Prostate gland (tissue), 2 donors: Measurements from ENCODE around the gene SIX5. TPM values are rescaled to one million over a fixed set of nuclear protein-coding genes. Genes with fewer than 3 reads are reported as not detected.

Experiments used
- DNase-seq: peaks from one replicate; pipeline ENCODE4 v3.0.0-alpha.2; 2019; ENCODE audit warnings: low spot score
- H3K27ac ChIP-seq, 2 donors: fragments of 200-600 bp; sonication (generic); 2 replicates each; pipeline ENCODE4 v1.5.1; 2017 to 2019
- H3K27me3 ChIP-seq: fragments of 200-600 bp; sonication (generic); replicated peaks from 2 replicates; pipeline ENCODE4 v1.5.1; 2019; ENCODE audit not compliant: insufficient read depth
- H3K36me3 ChIP-seq, 2 donors: fragments of 200-600 bp; sonication (generic); 1 replicate in 1 of 2; 2 replicates in 1 of 2; pipeline versions ENCODE4 v1.5.1 to v1.8.1; 2017 to 2019
- H3K4me1 ChIP-seq: fragments of 200-600 bp; sonication (generic); replicated peaks from 2 replicates; pipeline ENCODE4 v1.5.1; 2019
- H3K4me3 ChIP-seq, 2 donors: fragments of 200-600 bp; sonication (generic); 2 replicates each; pipeline ENCODE4 v1.5.1; 2017 to 2019
- H3K9me3 ChIP-seq: fragments of 200-600 bp; sonication (generic); 2 replicates; pipeline ENCODE4 v1.5.1; 2017
- POLR2A ChIP-seq: fragments of 450-650 bp; IDR thresholded peaks from one replicate; pipeline ENCODE4 v1.6.1; 2016; ENCODE audit warnings: antibody characterized with exemption, mild to moderate bottlenecking
- POLR2AphosphoS5 ChIP-seq: sonication (generic); formaldehyde crosslinking; IDR thresholded peaks from one replicate; pipeline ENCODE4 v1.6.1; 2017; ENCODE audit warnings: antibody characterized with exemption
- WGBS: methylation state at CpG from one replicate; pipeline ENCODE4 v1.1.5; 2018; 5-methylcytosine and 5-hydroxymethylcytosine counted together
- intact Hi-C: fragments of 100-400 bp; cut with DNase I; formaldehyde crosslinking; loops from one replicate; pipeline ENCODE4 v1.14.2; 2022
- total RNA-seq, 2 donors: library from RNA; depleted of rRNA; stranded (reverse); fragments of >200 nt; gene quantifications; one replicate each; pipeline ENCODE4 v1.1.0, GENCODE V29; 2016
- TF ChIP-seq, protein P1 (sequence below), 4 experiments: fragments of 200-600 bp in 2 of 4; fragments of 450-650 bp in 2 of 4; sonication (generic) in 2 of 4; IDR thresholded peaks; 1 replicate in 3 of 4; 2 replicates in 1 of 4; pipeline ENCODE4 v1.5.1; 2016 to 2019; ENCODE audit warnings: antibody characterized with exemption in 4 of 4, mild to moderate bottlenecking in 2 of 4, moderate library complexity in 2 of 4

The SIX5 gene
- total RNA-seq, 2 donors from 2014 or later, result 33.7 to 37.5 TPM

- no peaks in the 10 kb centered on the region for H3K36me3 ChIP-seq
- intact Hi-C loops, result no loop called here
- peak; percentile 98 for DNase-seq
- H3K4me3 ChIP-seq, result peak overlapping the region; percentile 79 to 83
- peak overlapping the region; percentile 97 to 99 for H3K27ac ChIP-seq
- H3K27me3 ChIP-seq, result no peaks in the 10 kb centered on the region
- TF ChIP-seq, protein P1, sequence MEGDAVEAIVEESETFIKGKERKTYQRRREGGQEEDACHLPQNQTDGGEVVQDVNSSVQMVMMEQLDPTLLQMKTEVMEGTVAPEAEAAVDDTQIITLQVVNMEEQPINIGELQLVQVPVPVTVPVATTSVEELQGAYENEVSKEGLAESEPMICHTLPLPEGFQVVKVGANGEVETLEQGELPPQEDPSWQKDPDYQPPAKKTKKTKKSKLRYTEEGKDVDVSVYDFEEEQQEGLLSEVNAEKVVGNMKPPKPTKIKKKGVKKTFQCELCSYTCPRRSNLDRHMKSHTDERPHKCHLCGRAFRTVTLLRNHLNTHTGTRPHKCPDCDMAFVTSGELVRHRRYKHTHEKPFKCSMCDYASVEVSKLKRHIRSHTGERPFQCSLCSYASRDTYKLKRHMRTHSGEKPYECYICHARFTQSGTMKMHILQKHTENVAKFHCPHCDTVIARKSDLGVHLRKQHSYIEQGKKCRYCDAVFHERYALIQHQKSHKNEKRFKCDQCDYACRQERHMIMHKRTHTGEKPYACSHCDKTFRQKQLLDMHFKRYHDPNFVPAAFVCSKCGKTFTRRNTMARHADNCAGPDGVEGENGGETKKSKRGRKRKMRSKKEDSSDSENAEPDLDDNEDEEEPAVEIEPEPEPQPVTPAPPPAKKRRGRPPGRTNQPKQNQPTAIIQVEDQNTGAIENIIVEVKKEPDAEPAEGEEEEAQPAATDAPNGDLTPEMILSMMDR (IDR thresholded peaks at IDR 0.05), result peak; percentile 95 to 98 (median 96)
- peak; percentile 90 for TF ChIP-seq POLR2AphosphoS5
- TF ChIP-seq POLR2A, result peak; percentile 68
- 1% methylated on average over 36 of the region's 79 CpGs for WGBS
- H3K9me3 ChIP-seq, result no peaks in the 10 kb centered on the region
- H3K4me1 ChIP-seq, result peaks cover 17% of the 10 kb centered on the region
Observed at GRCh38 chr19:45770192-45771101, 1.4 kb upstream of the SIX5 start.

DNA sequence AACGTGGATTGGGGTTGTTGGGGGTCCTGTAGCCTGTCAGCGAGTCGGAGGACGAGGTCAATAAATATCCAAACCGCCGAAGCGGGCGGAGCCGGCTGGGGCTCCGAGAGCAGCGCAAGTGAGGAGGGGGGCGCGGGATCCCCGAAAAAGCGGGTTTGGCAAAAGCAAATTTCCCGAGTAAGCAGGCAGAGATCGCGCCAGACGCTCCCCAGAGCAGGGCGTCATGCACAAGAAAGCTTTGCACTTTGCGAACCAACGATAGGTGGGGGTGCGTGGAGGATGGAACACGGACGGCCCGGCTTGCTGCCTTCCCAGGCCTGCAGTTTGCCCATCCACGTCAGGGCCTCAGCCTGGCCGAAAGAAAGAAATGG, 754 bp upstream of the SIX5 start:
- H3K4me1 ChIP-seq, result peaks cover 22% of the 10 kb centered on the region
- no peaks in the 10 kb centered on the region for H3K9me3 ChIP-seq
- H3K27ac ChIP-seq, result peak overlapping the region; percentile 97 to 99
- H3K27me3 ChIP-seq, result no peaks in the 10 kb centered on the region
- under 1% methylated on average over 27 of the region's 28 CpGs for WGBS
- H3K4me3 ChIP-seq, result peak overlapping the region; percentile 79 to 83
- H3K36me3 ChIP-seq, result no peaks in the 10 kb centered on the region
- intact Hi-C loops, result loop anchor here (5.0 kb wide), 2 partner anchors 53 to 78 kb away; partner anchors contain the start of genes QPCTL and SNRPD2
- DNase-seq, result peak; percentile 59
- no peak for TF ChIP-seq POLR2AphosphoS5
- TF ChIP-seq, protein P1 (IDR thresholded peaks at IDR 0.05), result no peak
- TF ChIP-seq POLR2A, result no peak

GRCh38 chr19:45768655-45768983, 433 bp downstream of the SIX5 start:
- no peaks in the 10 kb centered on the region for H3K36me3 ChIP-seq
- peak overlapping the region; percentile 97 to 99 for H3K27ac ChIP-seq
- H3K4me3 ChIP-seq, result peak overlapping the region; percentile 79 to 83
- 1% methylated on average over 33 of the region's 33 CpGs for WGBS
- no peaks in the 10 kb centered on the region for H3K9me3 ChIP-seq
- no peaks in the 10 kb centered on the region for H3K27me3 ChIP-seq
- peaks cover 34% of the 10 kb centered on the region for H3K4me1 ChIP-seq
- TF ChIP-seq POLR2AphosphoS5 (no peak), POLR2A (no peak)
- TF ChIP-seq, protein P1 (IDR thresholded peaks at IDR 0.05), result no peak
- intact Hi-C loops, result loop anchor here (5.0 kb wide), 2 partner anchors 51 to 76 kb away; partner anchors contain the start of genes QPCTL and SNRPD2
- DNase-seq, result no peak

DNA sequence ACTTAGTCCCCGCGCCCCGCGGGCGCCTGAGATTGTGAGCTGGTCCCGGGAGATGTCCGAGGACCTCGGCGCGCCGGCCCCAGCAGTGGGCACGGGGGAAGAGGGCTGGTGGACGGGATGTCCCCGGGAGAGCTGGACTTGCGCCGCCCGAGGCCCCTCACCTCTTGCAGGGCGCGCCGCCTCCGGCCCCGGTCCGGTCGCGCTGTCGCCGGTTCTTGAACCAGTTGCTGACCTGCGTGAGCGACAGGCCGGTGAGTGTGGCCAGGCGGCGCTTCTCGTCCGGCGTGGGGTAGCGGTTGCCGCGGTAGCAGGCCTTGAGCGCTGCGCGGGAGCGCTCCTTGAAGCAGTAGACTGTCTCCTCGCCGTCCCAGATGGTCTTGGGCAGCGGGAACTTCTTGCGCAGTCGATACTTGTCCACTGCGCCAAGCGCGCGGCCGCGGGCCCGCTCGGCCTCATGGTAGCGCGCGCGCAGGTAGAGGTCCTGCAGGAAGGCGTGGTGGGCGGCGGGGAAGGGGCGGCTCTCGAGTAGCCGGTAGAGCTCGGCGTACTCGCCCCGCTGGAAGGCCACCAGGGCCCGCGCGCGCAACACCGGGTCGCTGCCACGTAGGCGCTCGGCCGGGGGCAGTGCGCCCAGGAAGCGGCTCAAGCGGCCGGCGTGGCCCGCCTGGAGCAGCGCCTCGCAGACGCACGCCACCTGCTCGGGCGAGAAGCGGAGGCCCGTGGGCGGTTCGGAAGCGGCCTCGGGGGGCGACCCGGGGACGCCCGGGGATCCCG, 984 bp downstream of the SIX5 start:
- peak; percentile 73 for DNase-seq
- peak overlapping the region; percentile 79 to 83 for H3K4me3 ChIP-seq
- H3K27me3 ChIP-seq, result no peaks in the 10 kb centered on the region
- TF ChIP-seq POLR2AphosphoS5 (peak; percentile 49), POLR2A (peak; percentile 28)
- TF ChIP-seq, protein P1 (IDR thresholded peaks at IDR 0.05), result peak in 1 of 4 experiments; percentile 6
- H3K27ac ChIP-seq, result peak overlapping the region; percentile 97 to 99
- H3K4me1 ChIP-seq, result peaks cover 34% of the 10 kb centered on the region
- H3K36me3 ChIP-seq, result no peaks in the 10 kb centered on the region
- WGBS, result under 1% methylated on average over 64 of the region's 102 CpGs
- no peaks in the 10 kb centered on the region for H3K9me3 ChIP-seq
- intact Hi-C loops, result loop anchor here (5.0 kb wide), 2 partner anchors 51 to 76 kb away; partner anchors contain the start of genes QPCTL and SNRPD2
